Measurements from ENCODE around the gene RINT1. TPM values are rescaled to one million over a fixed set of nuclear protein-coding genes. Genes with fewer than 3 reads are reported as not detected.
A peak's percentile ranks its signal among the peaks of the same experiment; 100 is the strongest.

Gene RINT1
- total and polyA plus RNA-seq, 3 experiments from 2014 or later, result 15.1 to 29.6 (median 28.4) TPM

DNA sequence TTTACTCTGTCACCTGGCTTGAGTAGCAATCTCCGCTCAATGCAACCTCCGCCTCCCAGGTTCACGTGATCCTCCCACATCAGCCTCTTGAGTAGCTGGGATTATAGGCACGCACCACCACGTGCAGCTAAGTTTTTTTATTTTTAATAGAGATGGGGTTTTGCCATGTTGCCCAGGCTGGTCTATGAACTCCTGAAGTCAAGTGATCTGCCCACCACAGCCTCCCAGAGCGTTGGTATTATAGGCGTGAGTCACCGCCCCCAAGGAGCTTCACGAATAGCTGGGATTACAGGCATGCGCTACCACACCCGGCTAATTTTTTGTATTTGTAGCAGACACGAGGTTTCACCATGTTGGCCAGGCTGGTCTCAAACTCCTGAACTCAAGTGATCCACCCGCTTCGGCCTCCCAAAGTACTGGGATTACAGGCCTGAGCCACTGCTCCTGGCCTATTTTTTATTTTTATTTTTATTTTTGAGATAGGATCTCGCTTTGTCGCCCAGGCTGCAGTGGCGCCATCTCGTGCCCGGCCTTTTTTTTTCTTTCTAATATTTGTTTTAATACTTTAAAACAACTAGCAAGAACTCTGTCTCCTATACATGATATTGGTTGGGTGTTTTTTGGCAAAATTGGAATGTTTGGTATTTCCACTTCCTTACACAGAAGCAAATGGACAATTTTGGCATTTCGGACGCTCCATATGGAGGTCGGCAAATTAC lies 48.2 kb downstream of the RINT1 start:
- peak overlapping the region in 1 of 7 donors; percentile 24 for H3K4me3 Mint-ChIP-seq
- no peak overlapping the region for H3K4me3 ChIP-seq (ENCODE audit: low read length)
- no peak overlapping the region for H3K27ac ChIP-seq (ENCODE audit: low read depth, low read length)
- no peaks in the 10 kb centered on the region for H3K27me3 ChIP-seq (ENCODE audit: insufficient read depth, low read length, poor library complexity, severe bottlenecking)
- peaks cover 7% of the 10 kb centered on the region for H3K4me1 ChIP-seq (ENCODE audit: insufficient read depth, low read length)
- ChIA-PET POLR2A (no interaction called here), CTCF (interaction anchor here (1.5 kb wide), 1 partner anchor 49 kb away, joined by 3 read pairs; no protein-coding TSS in a partner anchor)
- no peaks in the 10 kb centered on the region for H3K36me3 ChIP-seq (ENCODE audit: insufficient read depth, low read length)
- H3K9me3 Mint-ChIP-seq, result peaks cover 0 to 10% (median 4%) of the 10 kb centered on the region in 5 donors
- H3K9me3 ChIP-seq (ENCODE audit: low read length), result no peaks in the 10 kb centered on the region
- H3K27me3 Mint-ChIP-seq, result peaks cover 9 to 22% of the 10 kb centered on the region in 2 donors
- H3K4me1 Mint-ChIP-seq, result peaks cover 6 to 8% (median 7%) of the 10 kb centered on the region in 3 donors
- no peak overlapping the region for H3K27ac Mint-ChIP-seq
- H3K36me3 Mint-ChIP-seq, result peaks cover 0 to 18% (median 5%) of the 10 kb centered on the region in 3 donors
- no peak for DNase-seq

DNA sequence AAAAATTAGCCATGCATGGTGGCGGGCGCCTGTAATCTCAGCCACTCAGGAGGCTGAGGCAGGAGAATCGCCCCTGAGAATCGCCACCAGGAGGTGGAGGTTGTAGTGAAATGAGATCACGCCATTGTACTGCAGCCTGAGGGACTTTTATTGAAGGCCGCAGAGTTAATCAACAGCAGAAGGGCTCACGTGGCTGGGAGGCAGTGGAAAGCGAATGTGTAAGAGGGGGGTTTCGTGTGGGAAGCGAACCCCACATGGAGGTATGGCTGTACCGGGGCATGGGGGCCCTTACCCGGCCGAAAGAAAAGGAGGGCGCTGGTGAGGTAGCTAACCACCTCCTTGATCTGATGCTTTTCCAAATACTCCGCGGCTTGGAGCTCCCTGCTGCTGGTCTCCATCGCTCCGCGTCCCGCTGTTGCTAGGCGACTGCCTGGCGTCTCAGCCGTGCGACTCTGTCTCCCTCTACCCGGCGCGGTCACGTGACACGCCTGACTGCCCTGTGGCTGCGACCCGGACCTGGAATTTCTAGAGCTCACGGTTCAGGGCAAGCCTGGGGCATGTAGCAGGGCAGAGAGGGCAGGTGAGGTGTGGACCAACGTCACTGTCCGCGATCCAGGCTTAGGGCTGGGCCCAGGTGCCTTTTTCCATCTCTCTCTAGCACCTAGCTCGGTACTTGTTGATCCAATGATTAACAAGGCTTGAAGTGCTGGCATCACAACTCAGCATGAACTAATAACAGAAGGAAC lies 49.2 kb downstream of the RINT1 start, which contains the start of gene EFCAB10:
Gene EFCAB10, minus strand, starts transcription at position 428 of the 746 bp plus-strand sequence. Its CDS starts 30 bp downstream, at position 398.
- no peaks in the 10 kb centered on the region for H3K9me3 ChIP-seq (ENCODE audit: low read length)
- no peak within 1 kb of the TSS for H3K27ac Mint-ChIP-seq
- peak in 4 of 5 donors; percentile 10 to 60 (median 24) for DNase-seq
- H3K36me3 ChIP-seq (ENCODE audit: insufficient read depth, low read length), result no peaks in the 10 kb centered on the region
- H3K27ac ChIP-seq (ENCODE audit: low read depth, low read length), result no peak within 1 kb of the TSS
- peaks cover 6 to 8% (median 7%) of the 10 kb centered on the region in 3 donors for H3K4me1 Mint-ChIP-seq
- H3K27me3 Mint-ChIP-seq, result peaks cover 9 to 22% of the 10 kb centered on the region in 2 donors
- peaks cover 0 to 18% (median 5%) of the 10 kb centered on the region in 3 donors for H3K36me3 Mint-ChIP-seq
- peak within 1 kb of the TSS; percentile 36 for H3K4me3 ChIP-seq (ENCODE audit: low read length)
- peaks cover 0 to 10% (median 4%) of the 10 kb centered on the region in 5 donors for H3K9me3 Mint-ChIP-seq
- H3K4me1 ChIP-seq (ENCODE audit: insufficient read depth, low read length), result peaks cover 7% of the 10 kb centered on the region
- peak within 1 kb of the TSS; percentile 58 to 89 (median 69) for H3K4me3 Mint-ChIP-seq
- no peaks in the 10 kb centered on the region for H3K27me3 ChIP-seq (ENCODE audit: insufficient read depth, low read length, poor library complexity, severe bottlenecking)
- POLR2A ChIA-PET, result no interaction called here
- CTCF ChIA-PET, result interaction anchor here (0.5 kb wide), 1 partner anchor 663 kb away, joined by 3 read pairs; no protein-coding TSS in a partner anchor

DNA sequence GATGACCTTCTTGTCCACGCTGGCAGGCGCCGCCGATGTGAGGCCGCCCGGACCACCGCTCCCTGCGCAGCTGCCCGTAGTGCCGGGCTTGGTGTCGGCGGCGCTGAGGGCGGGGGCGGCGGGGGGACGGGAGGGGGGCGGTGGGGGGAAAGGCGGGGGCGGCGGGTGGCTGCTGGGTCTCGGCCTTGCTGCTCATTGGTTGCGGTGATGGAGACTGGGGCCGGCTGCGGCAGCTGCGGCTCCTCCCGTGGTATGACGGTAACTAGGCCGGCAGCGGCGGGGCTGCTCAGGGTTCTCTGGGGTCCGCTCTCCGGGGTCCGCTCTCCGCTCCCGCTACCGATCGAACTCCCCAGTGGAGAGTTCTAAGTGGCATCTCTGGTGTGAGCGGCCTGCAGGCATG lies 51.1 kb downstream of the RINT1 start:
- Mint-ChIP-seq H3K9me3 (peaks cover 0 to 10% (median 4%) of the 10 kb centered on the region in 5 donors), H3K27ac (no peak overlapping the region), H3K27me3 (peaks cover 9 to 22% of the 10 kb centered on the region in 2 donors), H3K36me3 (peaks cover 0 to 18% (median 5%) of the 10 kb centered on the region in 3 donors), H3K4me3 (no peak overlapping the region), H3K4me1 (peaks cover 6 to 9% (median 8%) of the 10 kb centered on the region in 3 donors)
- no peak overlapping the region for H3K27ac ChIP-seq (ENCODE audit: low read depth, low read length)
- H3K9me3 ChIP-seq (ENCODE audit: low read length), result no peaks in the 10 kb centered on the region
- no peak for DNase-seq
- H3K27me3 ChIP-seq (ENCODE audit: insufficient read depth, low read length, poor library complexity, severe bottlenecking), result no peaks in the 10 kb centered on the region
- no peaks in the 10 kb centered on the region for H3K36me3 ChIP-seq (ENCODE audit: insufficient read depth, low read length)
- CTCF ChIA-PET, result no interaction called here
- H3K4me3 ChIP-seq (ENCODE audit: low read length), result no peak overlapping the region
- POLR2A ChIA-PET, result no interaction called here
- peaks cover 7% of the 10 kb centered on the region for H3K4me1 ChIP-seq (ENCODE audit: insufficient read depth, low read length)

DNA sequence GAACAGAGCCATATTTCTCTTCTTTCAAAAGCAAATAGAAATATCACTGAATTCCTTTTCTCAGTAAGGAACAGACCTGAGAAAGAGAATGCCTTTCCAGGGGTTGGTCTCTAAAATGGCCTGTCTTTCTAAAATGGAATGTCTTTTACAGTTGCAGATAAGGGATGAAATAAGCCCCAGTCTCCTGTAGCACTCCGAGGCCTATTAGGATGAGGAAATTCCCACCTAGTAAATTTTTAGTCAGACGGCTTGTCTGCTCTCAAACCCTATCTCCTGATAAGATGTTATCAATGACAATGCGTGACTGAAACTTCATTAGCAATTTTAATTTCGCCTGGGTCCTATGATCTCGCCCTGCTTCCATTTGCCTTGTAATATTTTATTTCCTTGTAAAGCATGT lies 52.2 kb downstream of the RINT1 start:
- CTCF ChIA-PET, result no interaction called here
- H3K27ac Mint-ChIP-seq, result no peak overlapping the region
- H3K36me3 Mint-ChIP-seq, result peaks cover 0 to 18% (median 4%) of the 10 kb centered on the region in 3 donors
- H3K27ac ChIP-seq (ENCODE audit: low read depth, low read length), result no peak overlapping the region
- H3K27me3 Mint-ChIP-seq, result peaks cover 9 to 22% of the 10 kb centered on the region in 2 donors
- peaks cover 7% of the 10 kb centered on the region for H3K4me1 ChIP-seq (ENCODE audit: insufficient read depth, low read length)
- no peak overlapping the region for H3K4me3 ChIP-seq (ENCODE audit: low read length)
- no peaks in the 10 kb centered on the region for H3K27me3 ChIP-seq (ENCODE audit: insufficient read depth, low read length, poor library complexity, severe bottlenecking)
- peaks cover 0 to 10% (median 4%) of the 10 kb centered on the region in 5 donors for H3K9me3 Mint-ChIP-seq
- peaks cover 6 to 13% (median 11%) of the 10 kb centered on the region in 3 donors for H3K4me1 Mint-ChIP-seq
- H3K36me3 ChIP-seq (ENCODE audit: insufficient read depth, low read length), result no peaks in the 10 kb centered on the region
- POLR2A ChIA-PET, result no interaction called here
- H3K4me3 Mint-ChIP-seq, result no peak overlapping the region
- H3K9me3 ChIP-seq (ENCODE audit: low read length), result no peaks in the 10 kb centered on the region
- no peak for DNase-seq

DNA sequence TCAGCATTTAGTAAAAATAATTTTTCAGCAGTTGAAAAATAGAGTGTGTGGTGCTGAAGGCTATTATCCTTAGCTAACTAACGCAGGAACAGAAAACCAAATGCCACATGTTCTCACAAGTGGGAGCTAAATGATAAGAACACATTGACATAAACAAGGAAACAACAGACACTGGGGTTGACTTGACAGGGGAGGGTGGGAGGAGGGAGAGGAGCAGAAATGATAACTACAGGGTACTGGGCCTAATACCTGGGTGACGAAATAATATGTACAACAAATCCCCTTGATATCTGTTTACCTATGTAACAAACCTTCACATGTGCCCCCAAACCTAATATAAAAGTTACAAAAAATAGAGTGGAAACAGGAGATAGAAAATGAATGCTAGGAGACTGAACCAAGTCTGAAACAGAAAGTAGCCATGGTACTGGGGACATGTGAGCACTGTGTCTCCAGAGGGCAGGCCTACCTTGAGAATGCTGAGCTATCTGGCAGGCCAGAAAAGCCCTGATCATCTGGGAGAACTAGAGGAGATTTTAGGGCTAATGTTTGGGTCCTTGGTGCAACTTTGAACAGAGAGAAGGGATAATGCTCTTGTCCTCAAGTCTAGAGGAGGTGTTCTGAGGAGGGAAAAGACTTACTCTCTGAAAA lies 54.0 kb downstream of the RINT1 start:
- no peak overlapping the region for H3K4me3 Mint-ChIP-seq
- POLR2A ChIA-PET, result no interaction called here
- Histone ChIP-seq H3K4me3 (ENCODE audit: low read length) (no peak overlapping the region), H3K4me1 (ENCODE audit: insufficient read depth, low read length) (peaks cover 7% of the 10 kb centered on the region), H3K9me3 (ENCODE audit: low read length) (no peaks in the 10 kb centered on the region), H3K36me3 (ENCODE audit: insufficient read depth, low read length) (no peaks in the 10 kb centered on the region), H3K27me3 (ENCODE audit: insufficient read depth, low read length, poor library complexity, severe bottlenecking) (no peaks in the 10 kb centered on the region), H3K27ac (ENCODE audit: low read depth, low read length) (no peak overlapping the region)
- DNase-seq, result no peak
- peaks cover 9 to 16% of the 10 kb centered on the region in 2 donors for H3K27me3 Mint-ChIP-seq
- H3K36me3 Mint-ChIP-seq, result peaks cover 0 to 18% (median 4%) of the 10 kb centered on the region in 3 donors
- CTCF ChIA-PET, result no interaction called here
- H3K27ac Mint-ChIP-seq, result peak overlapping the region in 1 of 8 donors; percentile 8
- peaks cover 0 to 10% (median 4%) of the 10 kb centered on the region in 5 donors for H3K9me3 Mint-ChIP-seq
- peaks cover 9 to 17% (median 14%) of the 10 kb centered on the region in 3 donors for H3K4me1 Mint-ChIP-seq

DNA sequence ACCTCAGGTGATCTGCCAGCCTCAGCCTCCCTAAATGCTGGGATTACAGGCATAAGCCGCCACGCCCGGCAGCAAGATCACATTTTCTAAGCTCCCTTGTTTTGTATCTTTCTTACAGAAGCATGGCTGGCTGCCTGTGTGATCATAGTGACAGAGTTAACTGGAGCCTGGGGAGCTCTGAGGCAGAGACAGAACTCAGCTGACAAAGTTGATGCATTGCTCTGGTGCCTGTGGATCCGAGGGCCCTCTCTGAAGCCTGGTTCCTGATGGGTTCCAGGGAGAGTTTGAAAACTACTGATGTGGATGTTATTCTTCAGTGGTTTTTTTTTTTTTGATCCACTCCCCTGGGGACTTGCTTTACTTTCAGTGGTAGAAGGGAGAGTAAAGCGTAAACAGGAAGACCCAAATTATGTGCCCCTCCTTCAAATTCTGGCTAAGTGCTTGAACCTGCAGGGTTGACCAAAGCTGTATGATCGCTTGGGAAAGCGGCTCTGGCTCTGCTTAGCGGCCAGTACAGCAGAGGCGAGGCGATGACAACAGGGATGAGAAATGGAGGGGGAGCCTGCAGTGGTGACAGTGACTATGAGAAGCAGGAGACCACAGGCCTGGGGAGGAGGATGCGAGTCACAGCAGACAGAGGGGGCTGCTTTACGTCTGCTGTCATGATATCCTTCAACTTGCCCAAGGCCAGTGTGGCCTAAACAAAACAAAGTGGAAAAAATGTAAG lies 56.1 kb downstream of the RINT1 start:
- Mint-ChIP-seq H3K27ac (peak overlapping the region in 1 of 8 donors; percentile 8), H3K27me3 (no peaks in the 10 kb centered on the region), H3K4me3 (no peak overlapping the region), H3K4me1 (peaks cover 3 to 10% (median 7%) of the 10 kb centered on the region in 3 donors), H3K36me3 (peaks cover 0 to 11% (median 0%) of the 10 kb centered on the region in 3 donors), H3K9me3 (peaks cover 0 to 10% (median 4%) of the 10 kb centered on the region in 5 donors)
- H3K4me3 ChIP-seq (ENCODE audit: low read length), result no peak overlapping the region
- H3K4me1 ChIP-seq (ENCODE audit: insufficient read depth, low read length), result no peaks in the 10 kb centered on the region
- no peaks in the 10 kb centered on the region for H3K27me3 ChIP-seq (ENCODE audit: insufficient read depth, low read length, poor library complexity, severe bottlenecking)
- no peaks in the 10 kb centered on the region for H3K36me3 ChIP-seq (ENCODE audit: insufficient read depth, low read length)
- H3K9me3 ChIP-seq (ENCODE audit: low read length), result no peaks in the 10 kb centered on the region
- CTCF ChIA-PET, result interaction anchor here (2.1 kb wide), 1 partner anchor 9 kb away, joined by 6 read pairs; no protein-coding TSS in a partner anchor
- no peak for DNase-seq
- no peak overlapping the region for H3K27ac ChIP-seq (ENCODE audit: low read depth, low read length)
- POLR2A ChIA-PET, result interaction anchor here (0.6 kb wide), 1 partner anchor 48 kb away, joined by 4 read pairs; no protein-coding TSS in a partner anchor

DNA sequence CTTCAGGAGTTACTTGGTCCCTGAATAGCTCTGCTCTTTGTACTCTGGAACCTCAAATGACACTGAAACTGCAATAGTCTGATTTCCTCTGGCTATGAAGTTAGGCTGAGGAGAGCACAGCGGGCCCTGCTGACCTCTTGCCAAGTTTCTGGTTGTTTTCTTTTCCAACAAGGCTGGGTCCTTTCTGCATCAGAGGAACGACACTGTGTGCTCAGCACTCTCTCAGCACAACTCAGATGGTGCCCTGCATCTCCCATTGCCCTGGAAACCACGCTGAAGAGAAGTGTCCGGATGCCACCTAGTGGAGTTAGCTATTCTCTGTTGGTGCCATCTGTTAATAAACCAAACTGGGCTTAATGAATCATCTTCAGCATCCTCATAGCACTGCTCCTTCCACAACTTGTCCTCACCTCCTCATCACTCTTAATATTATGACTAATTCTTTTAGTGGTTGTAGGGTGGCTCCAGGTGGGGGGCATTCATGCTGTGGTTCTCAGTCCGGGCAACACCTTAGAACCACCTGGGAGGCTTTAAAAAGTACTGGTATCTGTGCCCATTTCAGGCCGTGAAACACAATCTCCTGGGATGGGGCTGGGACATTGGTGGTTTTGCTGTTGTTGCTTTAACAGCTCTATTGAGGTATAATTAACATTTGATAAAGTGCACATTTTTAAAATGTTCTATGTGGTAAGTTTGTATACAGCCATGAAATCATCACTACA lies 57.5 kb downstream of the RINT1 start:
- H3K36me3 Mint-ChIP-seq, result peaks cover 0 to 6% (median 0%) of the 10 kb centered on the region in 3 donors
- Histone ChIP-seq H3K27me3 (ENCODE audit: insufficient read depth, low read length, poor library complexity, severe bottlenecking) (no peaks in the 10 kb centered on the region), H3K4me3 (ENCODE audit: low read length) (no peak overlapping the region), H3K9me3 (ENCODE audit: low read length) (no peaks in the 10 kb centered on the region), H3K36me3 (ENCODE audit: insufficient read depth, low read length) (no peaks in the 10 kb centered on the region), H3K27ac (ENCODE audit: low read depth, low read length) (no peak overlapping the region), H3K4me1 (ENCODE audit: insufficient read depth, low read length) (no peaks in the 10 kb centered on the region)
- peak overlapping the region in 2 of 8 donors; percentile 47 to 74 for H3K27ac Mint-ChIP-seq
- no peak overlapping the region for H3K4me3 Mint-ChIP-seq
- H3K9me3 Mint-ChIP-seq, result peaks cover 0 to 4% (median 0%) of the 10 kb centered on the region in 5 donors
- peaks cover 3 to 10% (median 7%) of the 10 kb centered on the region in 3 donors for H3K4me1 Mint-ChIP-seq
- POLR2A ChIA-PET, result no interaction called here
- H3K27me3 Mint-ChIP-seq, result no peaks in the 10 kb centered on the region
- DNase-seq, result peak; percentile 11 to 63 (median 27)
- CTCF ChIA-PET, result interaction anchor here (1.6 to 2.1 kb wide), 3 partner anchors 8 to 159 kb away, joined by 3 to 7 read pairs (median 6); partner anchors contain the start of gene RINT1
